Diencephalon (tissue), 1 donor: Measurements from ENCODE around the gene RTCA. TPM values are rescaled to one million over a fixed set of nuclear protein-coding genes. Genes with fewer than 3 reads are reported as not detected.

Experiments
- small RNA-seq: library from RNA; depleted of rRNA; stranded (forward); fragments of <200 nt; gene quantifications from one replicate; pipeline ENCODE3, GENCODE V24; 2014
- total RNA-seq: library from RNA; depleted of rRNA; stranded (reverse); fragments of >200 nt; gene quantifications from one replicate; pipeline ENCODE4 v1.2.3, GENCODE V29; 2014

Gene RTCA
- total RNA-seq = 55.1 TPM

GRCh38 chr1:100265931-100266740 lies at the start of gene RTCA:
Gene RTCA, plus strand, starts transcription at chr1:100266216. Its CDS starts 160 bp downstream, at chr1:100266376.

DNA sequence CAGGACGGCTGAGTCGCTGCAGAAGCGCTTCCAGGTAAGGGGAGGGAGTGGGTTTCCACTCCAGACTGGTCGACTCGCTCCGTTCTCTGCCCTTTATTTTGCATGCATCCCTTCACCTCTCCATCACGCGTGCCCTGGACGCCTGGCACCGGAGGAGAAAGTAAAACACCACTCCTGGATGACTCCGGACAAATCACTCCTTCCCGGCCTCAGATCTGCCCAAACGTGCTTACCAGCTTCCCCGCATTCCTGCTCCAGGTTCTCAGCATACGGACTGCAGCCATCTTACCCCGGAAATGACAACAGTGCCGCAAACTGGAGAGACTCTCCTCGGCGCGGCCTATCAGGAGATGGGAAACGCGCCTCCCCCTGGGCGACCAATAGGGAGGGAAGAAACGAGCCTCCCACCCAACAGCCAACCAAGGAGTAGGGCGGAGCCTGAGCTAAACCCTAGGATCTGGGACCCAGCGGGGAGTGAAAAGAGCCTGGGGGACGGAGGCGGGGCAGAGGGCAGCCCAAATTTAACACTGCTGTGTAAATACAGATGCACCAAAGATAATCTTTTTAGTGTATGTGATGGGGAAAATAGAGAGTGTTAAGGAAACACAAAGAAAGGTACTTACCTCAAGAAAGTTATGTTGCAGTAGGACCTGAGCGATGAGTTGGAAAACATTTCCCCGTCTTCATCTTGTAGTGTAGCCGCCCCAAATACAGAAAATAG lies 16.3 kb upstream of the RTCA start, which contains the start of gene DBT:
Gene DBT (minus strand): TSS at position 298 of the 721 bp plus-strand sequence. CDS start 14 bp downstream, at position 284.

Small RNAs within 50 kb of the gene (small RNA-seq; reads per million reads assigned to genes)
- gene AL445928.1 (not detected), gene MIR553 (not detected)

Other genes starting within 250 kb of the RTCA start
- 4.8 TPM for gene SASS6, start 133.3 kb upstream of the RTCA start, total RNA-seq
- gene TRMT13, start 133.1 kb upstream of the RTCA start, total RNA-seq = 24.7 TPM
- gene LRRC39, start 88.0 kb upstream of the RTCA start, total RNA-seq = 11.3 TPM
- gene DBT, start 16.4 kb upstream of the RTCA start, total RNA-seq = 12.0 TPM
- gene CDC14A, start 86.3 kb downstream of the RTCA start, total RNA-seq = 8.3 TPM